Small intestine (tissue), 7 donors: ENCODE measurements around the gene ALPG. TPM values are rescaled to one million over a fixed set of nuclear protein-coding genes. Genes with fewer than 3 reads are reported as not detected.
"Not testable (repeated sequence)": the region's sequence is repeated elsewhere in the genome, so short reads cannot be mapped to it uniquely, and the experiment has no call there.

Source experiments
- DNase-seq, 2 donors: peaks; one replicate each; pipeline versions ENCODE4 v3.0.0 to v3.0.0-alpha.2; 2013
- FAIRE-seq: peaks from 2 replicates; lab custom pipeline; 2012; peaks lifted over from hg19 to GRCh38; lab: Jason Lieb, UNC
- H3K27ac ChIP-seq, 3 donors: one replicate each; pipeline ENCODE4 v1.5.1; 2013; ENCODE audit warnings: low read length in 2 of 3, mild to moderate bottlenecking in 2 of 3, control low read depth in 1 of 3, inconsistent platforms in 1 of 3, low read depth in 1 of 3, moderate library complexity in 1 of 3
- H3K27me3 ChIP-seq, 3 donors: one replicate each; pipeline ENCODE4 v1.6.1; 2013; ENCODE audit warnings: low read length in 3 of 3, inconsistent platforms in 1 of 3; ENCODE audit not compliant: control insufficient read depth in 3 of 3, insufficient read depth in 3 of 3
- H3K36me3 ChIP-seq, 3 donors: one replicate each; pipeline ENCODE4 v1.6.1; 2013; ENCODE audit warnings: low read length in 3 of 3, inconsistent platforms in 1 of 3, low read depth in 1 of 3, mild to moderate bottlenecking in 1 of 3, moderate library complexity in 1 of 3; ENCODE audit not compliant: control insufficient read depth in 3 of 3, insufficient read depth in 2 of 3
- H3K4me1 ChIP-seq, 3 donors: one replicate each; pipeline ENCODE4 v1.6.1; 2013; ENCODE audit warnings: low read length in 2 of 3, inconsistent platforms in 1 of 3, low read depth in 1 of 3, mild to moderate bottlenecking in 1 of 3, moderate library complexity in 1 of 3; ENCODE audit not compliant: control insufficient read depth in 3 of 3, insufficient read depth in 2 of 3
- H3K4me3 ChIP-seq, 3 donors: one replicate each; pipeline ENCODE4 v1.5.1; 2013; ENCODE audit warnings: low read length in 3 of 3, control low read depth in 1 of 3, inconsistent platforms in 1 of 3, low read depth in 1 of 3, mild to moderate bottlenecking in 1 of 3, moderate library complexity in 1 of 3
- H3K9me3 ChIP-seq, 2 donors: one replicate each; pipeline ENCODE4 v1.6.1; 2013; ENCODE audit warnings: low read depth in 1 of 2, low read length in 1 of 2; ENCODE audit not compliant: control insufficient read depth in 2 of 2, insufficient read depth in 1 of 2
- WGBS, 3 donors: extraction: QIAGEN DNeasy Blood & Tissue Kit; methylation state at CpG; one replicate each; pipeline ENCODE4 v1.1.7; 2013; 5-methylcytosine and 5-hydroxymethylcytosine counted together
- polyA plus RNA-seq, 4 donors: library from polyadenylated mRNA; stranded (reverse) in 3 of 4; unstranded in 1 of 4; fragments of 200-250 nt in 3 of 4; fragments of 120-200 nt in 1 of 4; gene quantifications; one replicate each; pipeline versions ENCODE4 v1.2.1 to v1.2.3, GENCODE V29; 2013
- donor health status: healthy with polysubstance abuse.
- donor health status: control.
- donor health status: control.
- donor health status: Bipolar disorder and iron deficiency.
- donor health status: healthy.

The ALPG gene
- polyA plus RNA-seq, 4 donors: 0.01 TPM; not detected in 3

- 9 to 14% (median 12%) methylated on average over 47 to 75 of the region's 75 CpGs for WGBS, 3 donors
- Histone ChIP-seq H3K36me3 (no peaks in the 10 kb centered on the region), H3K9me3 (no peaks in the 10 kb centered on the region), H3K4me3 (no peak overlapping the region), H3K27me3 (peaks cover 8 to 87% (median 39%) of the 10 kb centered on the region in 3 donors), H3K4me1 (peaks cover 0 to 3% (median 0%) of the 10 kb centered on the region in 3 donors), H3K27ac (no peak overlapping the region)
- no peak for FAIRE-seq
- peak in 1 of 2 donors; percentile 25 for DNase-seq
Measured at GRCh38 chr2:232386740-232387450, 19.7 kb upstream of the ALPG start.

- FAIRE-seq (no peak), DNase-seq (no peak)
- Histone ChIP-seq H3K27me3 (peaks cover 8 to 83% (median 39%) of the 10 kb centered on the region in 3 donors), H3K27ac (no peak overlapping the region), H3K4me3 (no peak overlapping the region), H3K4me1 (peaks cover 0 to 3% (median 0%) of the 10 kb centered on the region in 3 donors), H3K36me3 (no peaks in the 10 kb centered on the region), H3K9me3 (no peaks in the 10 kb centered on the region)
- 14 to 26% (median 16%) methylated on average over 42 to 50 of the region's 50 CpGs for WGBS, 3 donors
Measured at GRCh38 chr2:232387451-232388171, 19.0 kb upstream of the ALPG start.

- WGBS, 3 donors: 9 to 29% (median 25%) methylated on average over 36 to 42 of the region's 42 CpGs
- FAIRE-seq (no peak), DNase-seq (no peak)
- Histone ChIP-seq H3K36me3 (no peaks in the 10 kb centered on the region), H3K4me1 (peaks cover 0 to 3% (median 0%) of the 10 kb centered on the region in 3 donors), H3K27ac (no peak overlapping the region), H3K27me3 (peaks cover 8 to 75% (median 39%) of the 10 kb centered on the region in 3 donors), H3K4me3 (peak overlapping the region in 1 of 3 donors; percentile 10), H3K9me3 (no peaks in the 10 kb centered on the region)
Measured at GRCh38 chr2:232388324-232388891, 18.2 kb upstream of the ALPG start.

- 40 to 60% (median 57%) methylated on average over 6 of the region's 6 CpGs for WGBS, 3 donors
- no peak overlapping the region for H3K27ac ChIP-seq
- peaks cover 0 to 3% (median 0%) of the 10 kb centered on the region in 3 donors for H3K4me1 ChIP-seq
- no peak for DNase-seq
- H3K9me3 ChIP-seq: no peaks in the 10 kb centered on the region
- H3K36me3 ChIP-seq: no peaks in the 10 kb centered on the region
- H3K27me3 ChIP-seq: peaks cover 8 to 67% (median 37%) of the 10 kb centered on the region in 3 donors
- no peak overlapping the region for H3K4me3 ChIP-seq
- FAIRE-seq: no peak
Measured at GRCh38 chr2:232389327-232389726, 17.3 kb upstream of the ALPG start.

- Histone ChIP-seq H3K36me3 (no peaks in the 10 kb centered on the region), H3K27ac (no peak overlapping the region), H3K9me3 (no peaks in the 10 kb centered on the region), H3K27me3 (peaks cover 8 to 60% (median 34%) of the 10 kb centered on the region in 3 donors), H3K4me3 (no peak overlapping the region), H3K4me1 (peaks cover 0 to 3% (median 0%) of the 10 kb centered on the region in 3 donors)
- 29 to 40% (median 35%) methylated on average over 3 of the region's 3 CpGs for WGBS, 3 donors
- FAIRE-seq (no peak), DNase-seq (no peak)
Measured at GRCh38 chr2:232390661-232391060, 16.0 kb upstream of the ALPG start.

GRCh38 chr2:232393556-232393955, 13.1 kb upstream of the ALPG start:
- Histone ChIP-seq H3K9me3 (no peaks in the 10 kb centered on the region), H3K4me3 (no peak overlapping the region), H3K36me3 (no peaks in the 10 kb centered on the region), H3K27me3 (peaks cover 0 to 31% (median 14%) of the 10 kb centered on the region in 3 donors), H3K4me1 (peaks cover 0 to under 1% (median 0%) of the 10 kb centered on the region in 3 donors), H3K27ac (no peak overlapping the region)
- FAIRE-seq (no peak), DNase-seq (no peak)
- WGBS, 3 donors: 92 to 93% (median 92%) methylated on average over 8 of the region's 8 CpGs

GRCh38 chr2:232394431-232394830, 12.2 kb upstream of the ALPG start:
- FAIRE-seq, H3K4me3 ChIP-seq, DNase-seq, H3K9me3 ChIP-seq, H3K36me3 ChIP-seq, H3K4me1 ChIP-seq, H3K27ac ChIP-seq: not testable (repeated sequence)
- 91 to 94% (median 91%) methylated on average over 7 of the region's 7 CpGs for WGBS, 3 donors
- H3K27me3 ChIP-seq: peaks cover 0 to 22% (median 9%) of the 10 kb centered on the region in 3 donors

GRCh38 chr2:232395586-232395985, 11.1 kb upstream of the ALPG start:
- no peak for FAIRE-seq
- Histone ChIP-seq H3K27me3 (peaks cover 0 to 10% (median 3%) of the 10 kb centered on the region in 3 donors), H3K9me3 (no peaks in the 10 kb centered on the region), H3K36me3 (no peaks in the 10 kb centered on the region), H3K4me3 (no peak overlapping the region), H3K4me1 (peaks cover 0 to 2% (median 0%) of the 10 kb centered on the region in 3 donors), H3K27ac (no peak overlapping the region)
- no peak for DNase-seq
- 69 to 97% (median 70%) methylated on average over 1 of the region's 1 CpG for WGBS, 3 donors
